HG03108 (cell line): ENCODE data around the gene NSD1.

Source experiments
- ATAC-seq: cut with Tn5 transposase; IDR thresholded peaks from one replicate; pipeline ENCODE4 v1.9.1; 2021; ENCODE audit warnings: moderate library complexity; ENCODE audit not compliant: unreplicated experiment

Gene NSD1

GRCh38 chr5:177133096-177133852, at the start of gene NSD1:
Gene NSD1 (plus strand): TSS chr5:177133773. CDS start chr5:177135104, 1,331 bp downstream.
- ATAC-seq: peak; percentile 54

- no peak for ATAC-seq
These were observed 49.4 kb upstream of the NSD1 start for GRCh38 chr5:177084175-177084574.

- ATAC-seq: no peak
These were observed 47.5 kb upstream of the NSD1 start for GRCh38 chr5:177085985-177086653.

- peak; percentile 67 for ATAC-seq
These were observed 46.7 kb upstream of the NSD1 start, which contains the start of gene FGFR4 for GRCh38 chr5:177086654-177087397. Gene FGFR4 (plus strand): TSS chr5:177086915. CDS start chr5:177089603, 2,688 bp downstream.

GRCh38 chr5:177087398-177088005, 46.1 kb upstream of the NSD1 start:
- ATAC-seq: no peak

- no peak for ATAC-seq
These were observed 44.4 kb upstream of the NSD1 start for GRCh38 chr5:177089127-177089526.

- no peak for ATAC-seq
These were observed 43.5 kb upstream of the NSD1 start for GRCh38 chr5:177089825-177090641.

- no peak for ATAC-seq
These were observed 42.8 kb upstream of the NSD1 start for GRCh38 chr5:177090813-177091212.

GRCh38 chr5:177091232-177091631, 42.3 kb upstream of the NSD1 start:
- ATAC-seq: no peak

GRCh38 chr5:177092178-177093081, 41.1 kb upstream of the NSD1 start:
- ATAC-seq: no peak

- ATAC-seq: no peak
These were observed 40.4 kb upstream of the NSD1 start for GRCh38 chr5:177093082-177093712.

- no peak for ATAC-seq
These were observed 39.8 kb upstream of the NSD1 start for GRCh38 chr5:177093803-177094202.

- no peak for ATAC-seq
These were observed 39.1 kb upstream of the NSD1 start for GRCh38 chr5:177094224-177095087.

GRCh38 chr5:177095088-177095669, 38.4 kb upstream of the NSD1 start:
- no peak for ATAC-seq

- no peak for ATAC-seq
These were observed 37.2 kb upstream of the NSD1 start for GRCh38 chr5:177096162-177097015.
